Measurements from ENCODE around the gene SGMS1.

SGMS1 gene

DNA sequence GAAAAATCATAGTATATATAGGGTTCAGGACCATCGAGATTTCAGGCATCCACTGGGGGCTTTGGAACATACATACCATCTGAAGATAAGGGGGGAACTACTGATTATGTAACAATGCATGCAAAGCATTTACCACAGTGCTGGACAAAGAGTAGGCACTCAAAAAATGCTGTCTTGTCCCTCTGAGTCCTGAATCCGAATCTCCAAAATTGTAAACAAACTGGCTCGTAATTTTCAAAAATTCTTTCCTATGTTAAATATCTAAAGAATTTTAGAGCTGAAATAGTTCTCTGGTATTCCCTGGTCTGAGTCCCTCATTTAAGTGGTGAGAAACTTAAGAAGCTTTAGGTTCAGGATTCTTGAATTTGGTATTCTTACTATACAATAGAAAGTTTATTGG lies 204.7 kb downstream of the SGMS1 start:
- TF ChIP-seq, protein P1, sequence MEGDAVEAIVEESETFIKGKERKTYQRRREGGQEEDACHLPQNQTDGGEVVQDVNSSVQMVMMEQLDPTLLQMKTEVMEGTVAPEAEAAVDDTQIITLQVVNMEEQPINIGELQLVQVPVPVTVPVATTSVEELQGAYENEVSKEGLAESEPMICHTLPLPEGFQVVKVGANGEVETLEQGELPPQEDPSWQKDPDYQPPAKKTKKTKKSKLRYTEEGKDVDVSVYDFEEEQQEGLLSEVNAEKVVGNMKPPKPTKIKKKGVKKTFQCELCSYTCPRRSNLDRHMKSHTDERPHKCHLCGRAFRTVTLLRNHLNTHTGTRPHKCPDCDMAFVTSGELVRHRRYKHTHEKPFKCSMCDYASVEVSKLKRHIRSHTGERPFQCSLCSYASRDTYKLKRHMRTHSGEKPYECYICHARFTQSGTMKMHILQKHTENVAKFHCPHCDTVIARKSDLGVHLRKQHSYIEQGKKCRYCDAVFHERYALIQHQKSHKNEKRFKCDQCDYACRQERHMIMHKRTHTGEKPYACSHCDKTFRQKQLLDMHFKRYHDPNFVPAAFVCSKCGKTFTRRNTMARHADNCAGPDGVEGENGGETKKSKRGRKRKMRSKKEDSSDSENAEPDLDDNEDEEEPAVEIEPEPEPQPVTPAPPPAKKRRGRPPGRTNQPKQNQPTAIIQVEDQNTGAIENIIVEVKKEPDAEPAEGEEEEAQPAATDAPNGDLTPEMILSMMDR (conservative IDR thresholded peaks at IDR 0.05) = no peak
- no peak overlapping the region; the same call in 1 of the 2 replicates for H3K27ac ChIP-seq

DNA sequence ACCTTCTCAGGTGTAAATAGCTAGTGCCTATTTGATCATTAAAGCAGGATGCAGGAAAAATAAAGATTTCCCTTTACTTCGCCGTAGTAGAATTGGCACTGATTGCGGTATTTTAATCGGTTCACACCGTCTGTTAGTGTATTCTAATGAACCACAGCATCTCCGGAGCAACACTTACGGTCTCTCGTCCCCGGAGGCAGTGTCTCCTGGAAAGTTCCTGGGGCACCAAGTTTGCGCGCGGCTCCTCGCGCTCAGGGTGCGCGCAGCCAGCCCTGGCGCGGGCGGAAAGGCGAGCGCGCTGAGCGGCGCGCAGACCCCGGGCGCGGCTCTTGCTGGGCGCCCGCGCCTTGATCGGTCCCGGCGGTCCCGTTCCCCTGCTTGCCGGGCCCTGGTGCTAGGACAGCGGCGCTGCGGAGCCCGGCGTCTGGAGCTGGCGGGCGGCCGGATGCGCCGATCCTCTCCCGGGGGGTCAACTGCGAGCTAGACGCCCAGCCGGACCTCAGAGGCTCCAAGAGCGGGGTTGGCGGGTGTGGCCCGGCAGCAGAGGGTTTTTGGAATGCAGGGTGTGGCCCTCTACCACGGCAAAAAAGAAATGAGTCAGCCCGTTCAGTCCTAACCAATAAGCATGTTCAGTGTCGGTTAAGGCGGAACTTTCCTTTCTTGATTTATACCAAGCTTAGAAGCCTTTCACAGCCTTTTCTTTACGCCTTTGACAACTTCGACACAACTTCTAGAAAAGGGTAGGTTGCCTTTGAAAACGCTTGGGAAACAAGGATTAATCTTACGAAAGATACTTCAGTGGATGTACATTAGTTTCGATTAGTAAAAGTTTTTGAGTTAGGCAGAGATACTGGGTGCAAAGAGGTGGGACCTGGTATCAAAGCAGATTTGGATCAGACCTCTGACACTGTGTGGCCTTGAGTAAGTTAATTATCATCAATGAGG lies 205.6 kb downstream of the SGMS1 start:
- TF ChIP-seq, protein P1 (conservative IDR thresholded peaks at IDR 0.05) = no peak
- H3K27ac ChIP-seq = no peak overlapping the region

DNA sequence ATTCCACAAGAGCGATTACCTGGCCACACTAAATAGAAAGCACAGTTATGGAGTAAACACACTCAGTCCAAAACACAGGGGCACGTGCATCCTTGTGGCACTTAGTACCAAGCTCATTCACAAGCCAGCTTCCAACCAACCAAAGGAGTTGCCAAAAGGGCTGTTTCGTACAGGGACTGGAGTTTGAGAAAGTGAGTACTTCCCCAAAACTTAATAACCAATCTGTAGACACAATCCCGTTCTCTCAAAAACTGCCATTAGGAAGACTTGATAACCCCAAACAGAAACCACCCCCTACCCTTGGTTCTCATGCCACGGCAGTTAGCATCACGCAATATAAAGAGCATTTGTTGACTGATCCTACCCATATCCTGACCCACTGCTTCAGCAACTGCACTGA lies 206.3 kb downstream of the SGMS1 start:
- TF ChIP-seq, protein P1 (conservative IDR thresholded peaks at IDR 0.05) = no peak

DNA sequence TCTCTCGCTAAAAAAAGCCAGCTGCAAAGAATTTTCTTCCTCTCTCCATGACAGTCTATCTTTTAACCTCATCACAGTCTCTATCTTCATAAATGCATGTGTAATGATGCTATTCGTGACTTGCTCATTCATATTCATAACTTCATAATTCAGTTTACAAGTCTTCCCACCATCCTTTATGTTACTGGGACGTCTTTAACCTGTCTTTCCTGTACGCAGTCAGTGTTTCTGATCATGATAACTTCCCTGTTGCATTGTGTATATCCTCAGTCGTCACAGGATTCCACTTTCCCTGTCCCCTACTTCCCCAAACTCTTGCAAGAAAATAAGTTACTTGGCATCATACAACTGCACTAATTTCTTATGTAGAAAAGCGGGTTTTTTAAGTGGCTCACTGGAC lies 206.9 kb downstream of the SGMS1 start:
- TF ChIP-seq, protein P1 (conservative IDR thresholded peaks at IDR 0.05) = no peak
- H3K27ac ChIP-seq = no peak overlapping the region

More for the DNA sequence above, 206.3 kb downstream of the SGMS1 start:
- H3K27ac ChIP-seq = no peak overlapping the region

DNA sequence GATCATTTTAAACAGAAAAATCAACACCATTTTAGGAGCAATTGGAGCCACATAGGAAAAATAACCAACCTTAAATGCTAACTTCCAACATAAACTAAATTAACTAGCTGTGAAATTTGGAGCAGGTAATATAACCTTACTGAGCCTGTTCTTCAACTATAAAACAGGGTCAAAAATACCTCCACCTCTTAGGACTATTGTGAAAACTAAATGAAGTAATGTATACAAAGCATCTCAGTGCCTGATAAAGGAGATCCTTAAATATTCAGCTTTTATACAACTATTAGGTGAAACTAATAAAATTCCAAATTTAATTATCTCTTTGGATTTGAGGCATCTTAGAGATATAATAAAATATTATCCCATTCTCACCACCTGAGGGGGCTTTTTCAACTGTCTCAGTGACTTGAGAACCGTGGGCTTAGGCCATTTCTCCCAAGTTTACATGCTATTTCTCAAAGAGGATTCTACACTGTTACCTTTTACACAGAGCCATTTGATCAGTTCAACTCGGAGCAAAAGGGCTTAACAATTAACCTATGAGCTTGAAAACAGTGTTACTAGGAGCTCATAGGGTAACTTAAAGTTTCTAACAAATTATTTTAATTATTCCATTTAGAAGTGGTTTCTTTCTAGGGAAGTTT lies 207.5 kb downstream of the SGMS1 start:
- no peak overlapping the region for H3K27ac ChIP-seq
- TF ChIP-seq, protein P1 (conservative IDR thresholded peaks at IDR 0.05) = no peak

DNA sequence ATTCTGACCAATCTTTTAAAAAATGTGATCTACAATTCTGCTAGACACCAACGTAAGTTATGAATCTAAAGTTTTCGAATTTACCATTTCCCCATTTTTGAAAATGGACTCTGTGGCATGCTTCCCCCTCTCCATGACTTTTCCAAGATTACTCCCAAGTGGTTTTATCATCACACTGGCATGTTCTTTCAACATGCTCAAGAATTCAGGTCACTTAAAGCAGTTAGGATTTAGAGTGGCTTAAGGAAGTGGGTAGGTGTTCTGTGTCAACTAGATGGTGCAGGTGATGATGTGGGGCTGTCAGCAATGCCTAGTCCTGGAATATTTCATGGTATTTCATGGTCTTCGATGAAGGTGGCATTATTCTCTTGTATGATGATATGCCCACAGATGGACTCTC lies 208.5 kb downstream of the SGMS1 start:
- TF ChIP-seq, protein P1 (conservative IDR thresholded peaks at IDR 0.05) = no peak
- H3K27ac ChIP-seq = no peak overlapping the region

DNA sequence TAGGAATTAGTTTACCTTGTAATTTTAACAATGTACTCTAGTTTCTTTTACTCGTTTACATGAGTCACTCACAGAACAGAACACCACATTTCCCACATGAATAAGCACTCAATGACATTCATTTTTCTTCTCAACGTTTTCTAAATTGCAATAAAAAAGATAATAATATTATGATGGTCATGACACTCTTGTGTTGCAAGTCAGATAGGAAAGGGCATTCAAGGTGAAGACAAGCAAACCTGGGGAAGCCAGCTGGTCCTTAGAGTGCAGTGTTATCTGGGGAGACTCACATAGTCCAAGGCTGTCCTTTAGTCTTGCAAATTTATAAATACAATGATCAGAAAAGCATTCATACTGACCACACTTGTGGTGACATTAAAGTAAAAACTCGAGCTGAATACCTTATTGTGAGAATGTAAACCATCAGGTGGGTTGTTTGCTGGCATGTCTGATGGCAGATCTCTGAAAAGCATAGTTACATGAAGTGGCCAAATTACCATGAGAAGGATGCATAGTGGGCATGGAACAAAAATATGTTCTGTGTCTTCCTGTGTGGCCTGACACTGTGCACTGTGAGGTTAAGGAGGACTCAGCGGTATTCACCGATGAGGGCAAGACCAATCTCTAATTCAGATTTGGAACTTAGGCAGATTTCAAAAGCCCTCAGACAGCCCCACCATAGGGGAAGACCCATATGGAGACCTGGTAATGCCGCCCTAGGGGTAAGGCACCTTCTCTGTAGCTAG lies 213.5 kb downstream of the SGMS1 start:
- TF ChIP-seq, protein P1 (conservative IDR thresholded peaks at IDR 0.05) = no peak

More for the DNA sequence above, 213.5 kb downstream of the SGMS1 start:
- no peak overlapping the region for H3K27ac ChIP-seq
